ENCODE measurements around the gene ADRA2C.

DNA sequence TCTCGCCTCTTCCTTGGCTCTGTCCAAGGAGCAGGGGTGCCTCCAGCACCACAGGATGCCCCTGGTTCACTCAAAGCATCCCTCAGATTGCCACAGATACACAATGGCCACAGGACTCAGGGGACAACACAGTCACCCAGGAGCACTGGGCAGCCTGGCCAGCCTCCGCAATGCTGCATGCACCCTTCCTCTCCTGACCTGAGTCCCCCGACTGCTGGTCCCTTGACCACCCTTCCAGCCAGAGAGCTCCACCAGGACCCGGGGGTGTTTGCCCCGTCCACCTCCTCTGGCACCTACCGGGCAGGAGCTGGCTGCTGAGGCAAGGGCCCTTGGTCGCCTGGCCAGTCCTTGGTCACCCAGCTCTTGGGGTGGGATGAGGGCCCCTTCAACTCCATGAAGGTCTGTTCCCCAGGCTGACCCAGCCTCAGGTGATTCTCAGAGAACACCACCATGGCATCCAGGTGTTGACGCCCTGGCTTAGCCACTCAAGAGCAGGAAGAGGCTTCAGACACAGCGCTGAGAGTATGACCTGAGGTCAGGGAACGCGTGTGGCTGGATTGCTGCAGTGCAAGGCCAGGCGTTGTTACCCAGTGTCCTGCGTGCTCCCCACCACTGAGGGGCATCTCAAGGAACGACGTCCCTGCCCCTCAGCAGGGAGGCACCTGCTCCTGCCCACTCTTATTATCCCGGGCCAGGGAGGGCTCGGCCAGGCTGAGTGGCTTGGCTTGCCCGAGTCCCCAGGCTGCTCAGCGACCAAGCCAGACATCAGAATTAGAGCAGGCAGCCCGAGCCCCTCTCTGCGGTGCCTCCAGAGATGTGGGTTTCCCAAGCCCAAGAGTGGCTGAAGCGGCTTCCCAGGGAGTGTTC lies 10.2 kb downstream of the ADRA2C start:
- TF ChIP-seq, protein P1, sequence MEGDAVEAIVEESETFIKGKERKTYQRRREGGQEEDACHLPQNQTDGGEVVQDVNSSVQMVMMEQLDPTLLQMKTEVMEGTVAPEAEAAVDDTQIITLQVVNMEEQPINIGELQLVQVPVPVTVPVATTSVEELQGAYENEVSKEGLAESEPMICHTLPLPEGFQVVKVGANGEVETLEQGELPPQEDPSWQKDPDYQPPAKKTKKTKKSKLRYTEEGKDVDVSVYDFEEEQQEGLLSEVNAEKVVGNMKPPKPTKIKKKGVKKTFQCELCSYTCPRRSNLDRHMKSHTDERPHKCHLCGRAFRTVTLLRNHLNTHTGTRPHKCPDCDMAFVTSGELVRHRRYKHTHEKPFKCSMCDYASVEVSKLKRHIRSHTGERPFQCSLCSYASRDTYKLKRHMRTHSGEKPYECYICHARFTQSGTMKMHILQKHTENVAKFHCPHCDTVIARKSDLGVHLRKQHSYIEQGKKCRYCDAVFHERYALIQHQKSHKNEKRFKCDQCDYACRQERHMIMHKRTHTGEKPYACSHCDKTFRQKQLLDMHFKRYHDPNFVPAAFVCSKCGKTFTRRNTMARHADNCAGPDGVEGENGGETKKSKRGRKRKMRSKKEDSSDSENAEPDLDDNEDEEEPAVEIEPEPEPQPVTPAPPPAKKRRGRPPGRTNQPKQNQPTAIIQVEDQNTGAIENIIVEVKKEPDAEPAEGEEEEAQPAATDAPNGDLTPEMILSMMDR (IDR thresholded peaks at IDR 0.05; ENCODE audit: insufficient read depth, low read length, poor library complexity, severe bottlenecking) = no peak
- no peak for TF ChIP-seq EZH2phosphoT487 (conservative IDR thresholded peaks at IDR 0.05; ENCODE audit: low read length)

Measured in SU-DHL-6 (cell line).